WERI-Rb-1 (cell line): ENCODE results near the gene TMEM225.

ENCODE experiments used
- DNase-seq: peaks from one replicate; pipeline ENCODE4 v3.0.0-alpha.2; 2020
- H3K27ac ChIP-seq: fragments of 250-450 bp; sonication (Bioruptor Pico); 2 replicates; pipeline ENCODE4 v1.5.1; 2020; ENCODE audit warnings: mild to moderate bottlenecking, moderate library complexity
- H3K27me3 ChIP-seq: fragments of 250-450 bp; sonication (Bioruptor Pico); 2 replicates; pipeline ENCODE4 v1.5.1; 2021; ENCODE audit warnings: mild to moderate bottlenecking, low read depth, moderate library complexity; ENCODE audit not compliant: insufficient read depth, severe bottlenecking
- H3K36me3 ChIP-seq: fragments of 250-450 bp; sonication (Bioruptor Pico); 2 replicates; pipeline ENCODE4 v1.5.1; 2020; ENCODE audit warnings: mild to moderate bottlenecking, moderate library complexity
- H3K4me3 ChIP-seq: 2 replicates; pipeline ENCODE4 v1.5.1; 2011; ENCODE audit warnings: low read depth, mild to moderate bottlenecking, control low read depth, low read length
- H3K9me3 ChIP-seq: fragments of 250-450 bp; sonication (Bioruptor Pico); 2 replicates; pipeline ENCODE4 v1.5.1; 2021; ENCODE audit warnings: mild to moderate bottlenecking, moderate library complexity; ENCODE audit not compliant: severe bottlenecking
- TF ChIP-seq, protein P1 (sequence below): IDR thresholded peaks from 2 replicates; pipeline ENCODE4 v1.5.1; 2011; ENCODE audit warnings: low read depth, mild to moderate bottlenecking, control low read depth, inconsistent platforms, low read length

Gene TMEM225

DNA sequence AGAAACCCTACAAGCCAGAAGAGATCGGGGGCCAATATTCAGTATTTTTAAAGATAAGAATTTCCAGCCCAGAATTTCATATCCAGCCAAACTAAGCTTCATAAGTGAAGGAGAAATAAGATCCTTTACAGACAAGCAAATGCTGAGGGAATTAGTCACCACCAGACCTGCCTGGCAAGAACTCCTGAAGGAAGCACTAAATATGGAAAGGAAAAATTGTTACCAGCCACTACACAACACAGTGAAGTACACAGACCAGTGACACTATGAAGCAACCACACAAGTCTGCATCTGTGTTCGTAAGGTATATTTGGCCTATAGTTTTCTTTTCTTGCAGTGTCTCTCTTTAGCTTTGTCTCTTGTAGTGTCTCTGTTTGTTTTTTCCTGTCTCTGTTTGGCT is 29.0 kb downstream of the TMEM225 start:
- TF ChIP-seq, protein P1, sequence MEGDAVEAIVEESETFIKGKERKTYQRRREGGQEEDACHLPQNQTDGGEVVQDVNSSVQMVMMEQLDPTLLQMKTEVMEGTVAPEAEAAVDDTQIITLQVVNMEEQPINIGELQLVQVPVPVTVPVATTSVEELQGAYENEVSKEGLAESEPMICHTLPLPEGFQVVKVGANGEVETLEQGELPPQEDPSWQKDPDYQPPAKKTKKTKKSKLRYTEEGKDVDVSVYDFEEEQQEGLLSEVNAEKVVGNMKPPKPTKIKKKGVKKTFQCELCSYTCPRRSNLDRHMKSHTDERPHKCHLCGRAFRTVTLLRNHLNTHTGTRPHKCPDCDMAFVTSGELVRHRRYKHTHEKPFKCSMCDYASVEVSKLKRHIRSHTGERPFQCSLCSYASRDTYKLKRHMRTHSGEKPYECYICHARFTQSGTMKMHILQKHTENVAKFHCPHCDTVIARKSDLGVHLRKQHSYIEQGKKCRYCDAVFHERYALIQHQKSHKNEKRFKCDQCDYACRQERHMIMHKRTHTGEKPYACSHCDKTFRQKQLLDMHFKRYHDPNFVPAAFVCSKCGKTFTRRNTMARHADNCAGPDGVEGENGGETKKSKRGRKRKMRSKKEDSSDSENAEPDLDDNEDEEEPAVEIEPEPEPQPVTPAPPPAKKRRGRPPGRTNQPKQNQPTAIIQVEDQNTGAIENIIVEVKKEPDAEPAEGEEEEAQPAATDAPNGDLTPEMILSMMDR, result no peak
- DNase-seq, result no peak
- H3K9me3 ChIP-seq, result peaks cover 7% of the 10 kb centered on the region
- H3K27me3 ChIP-seq, result no peaks in the 10 kb centered on the region
- H3K27ac ChIP-seq, result no peak overlapping the region
- H3K36me3 ChIP-seq, result no peaks in the 10 kb centered on the region
- H3K4me3 ChIP-seq, result no peak overlapping the region

DNA sequence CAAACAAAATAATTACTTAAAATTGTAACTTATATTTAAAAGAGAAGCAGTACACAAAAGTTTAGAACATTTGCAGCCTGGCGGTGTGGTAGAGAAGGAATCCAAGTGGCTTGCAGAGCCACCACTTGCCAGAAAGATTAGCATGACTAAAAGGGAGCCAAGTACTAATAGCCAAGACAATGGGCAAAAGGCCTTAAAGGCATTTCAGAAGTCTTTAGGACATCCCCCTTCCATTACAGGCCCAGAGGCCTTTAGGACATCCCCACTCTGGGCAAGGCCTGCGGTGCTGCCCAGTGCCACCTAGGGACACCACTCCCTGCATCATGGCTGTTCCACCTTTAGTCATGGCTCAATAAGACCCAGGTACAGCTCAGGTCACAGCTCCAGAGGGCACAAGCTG is 32.4 kb downstream of the TMEM225 start:
- TF ChIP-seq, protein P1, result no peak
- no peak overlapping the region for H3K4me3 ChIP-seq
- H3K36me3 ChIP-seq, result no peaks in the 10 kb centered on the region
- H3K27ac ChIP-seq, result no peak overlapping the region
- no peaks in the 10 kb centered on the region for H3K27me3 ChIP-seq
- no peak for DNase-seq
- peaks cover 7% of the 10 kb centered on the region for H3K9me3 ChIP-seq

DNA sequence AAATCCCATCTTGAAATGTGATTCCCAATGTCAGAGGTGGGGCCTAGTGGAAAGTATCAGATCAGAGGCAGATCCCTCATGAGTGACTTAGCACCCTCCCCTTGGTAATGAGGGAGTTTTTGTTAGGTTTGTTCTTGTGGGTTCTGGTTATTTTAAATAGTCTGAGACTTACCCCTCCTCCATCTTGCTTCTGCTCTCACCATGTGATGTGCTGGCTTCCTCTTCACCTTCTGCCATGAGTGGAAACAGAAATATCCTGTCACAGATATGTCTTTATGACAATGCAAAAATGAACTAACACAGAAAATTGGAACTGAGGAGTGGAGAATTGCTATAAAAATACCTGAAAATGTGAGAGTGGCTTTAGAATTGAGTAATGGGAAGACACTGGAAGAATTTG is 33.1 kb downstream of the TMEM225 start:
- no peak overlapping the region for H3K27ac ChIP-seq

DNA sequence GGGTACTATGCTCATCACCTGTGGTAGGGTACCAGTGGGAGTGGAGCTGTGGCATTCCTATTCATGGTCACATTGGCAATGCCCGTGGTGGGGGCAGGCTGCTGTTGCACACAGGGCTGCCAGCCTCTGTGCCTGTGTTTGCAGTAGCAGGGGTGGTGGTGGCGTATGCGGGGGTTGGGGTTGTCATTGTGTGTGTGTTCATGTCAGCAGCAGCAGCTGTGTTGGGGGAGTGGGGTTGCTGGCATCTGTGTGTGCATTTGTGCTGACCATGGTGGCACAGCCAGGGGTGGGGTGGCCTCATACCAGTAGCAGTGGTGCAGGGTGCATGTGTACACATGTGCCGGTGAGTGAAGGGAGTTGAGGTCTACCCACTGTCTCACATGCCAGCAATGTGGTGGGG is 34.4 kb downstream of the TMEM225 start:
- no peaks in the 10 kb centered on the region for H3K27me3 ChIP-seq
- H3K4me3 ChIP-seq, result no peak overlapping the region

More for the DNA sequence above, 33.1 kb downstream of the TMEM225 start:
- TF ChIP-seq, protein P1, result no peak
- H3K4me3 ChIP-seq, result no peak overlapping the region
- H3K27me3 ChIP-seq, result no peaks in the 10 kb centered on the region
- DNase-seq, result no peak
- peaks cover 7% of the 10 kb centered on the region for H3K9me3 ChIP-seq
- no peaks in the 10 kb centered on the region for H3K36me3 ChIP-seq

DNA sequence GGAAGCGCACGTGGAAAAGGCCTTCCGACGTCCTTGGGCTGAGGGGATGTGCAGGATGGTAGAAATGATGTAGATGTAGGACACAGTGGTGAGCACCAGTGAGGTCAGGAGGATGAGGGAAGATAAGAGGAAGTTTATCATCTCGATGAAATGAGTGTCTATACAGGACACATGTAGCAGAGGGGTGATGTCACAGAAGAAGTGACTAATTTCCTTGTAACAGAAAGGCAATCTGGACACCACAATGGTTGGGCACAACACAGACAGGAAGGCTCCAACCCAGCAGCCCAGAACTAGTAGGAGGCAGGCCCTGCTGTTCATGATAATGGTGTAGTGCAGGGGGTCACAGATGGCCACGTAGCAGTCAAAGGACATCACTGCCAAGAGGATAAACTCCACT is 44.3 kb downstream of the TMEM225 start:
- Histone ChIP-seq H3K27me3 (no peaks in the 10 kb centered on the region), H3K27ac (no peak overlapping the region), H3K36me3 (no peaks in the 10 kb centered on the region), H3K4me3 (no peak overlapping the region), H3K9me3 (no peaks in the 10 kb centered on the region)
- TF ChIP-seq, protein P1, result no peak
- DNase-seq, result no peak

More for the DNA sequence above, 34.4 kb downstream of the TMEM225 start:
- DNase-seq, result no peak
- TF ChIP-seq, protein P1, result no peak
- Histone ChIP-seq H3K27ac (no peak overlapping the region), H3K9me3 (peaks cover 1% of the 10 kb centered on the region), H3K36me3 (no peaks in the 10 kb centered on the region)

DNA sequence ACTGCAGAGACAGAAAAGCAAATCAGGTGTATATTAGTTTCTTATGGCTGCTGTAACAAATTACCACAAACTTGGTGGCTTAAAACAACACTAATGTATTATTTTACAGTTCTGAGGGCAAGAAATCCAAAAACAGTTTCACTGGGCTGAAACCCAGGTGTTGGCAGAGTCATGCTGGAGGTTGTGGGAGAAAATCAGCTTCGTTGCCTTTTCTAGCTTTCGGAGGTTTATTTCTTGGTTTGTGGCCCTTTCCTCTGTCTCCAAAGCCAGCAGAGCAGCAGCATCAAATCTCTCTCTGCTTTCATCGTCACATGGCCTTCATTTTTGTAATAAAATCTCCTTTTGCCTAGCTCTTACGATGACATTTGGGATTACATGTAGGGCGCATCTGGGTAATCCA is 46.3 kb downstream of the TMEM225 start:
- no peak overlapping the region for H3K4me3 ChIP-seq
- H3K9me3 ChIP-seq, result no peaks in the 10 kb centered on the region
- DNase-seq, result peak; percentile 28
- no peaks in the 10 kb centered on the region for H3K36me3 ChIP-seq
- TF ChIP-seq, protein P1, result no peak
- H3K27me3 ChIP-seq, result no peaks in the 10 kb centered on the region
- no peak overlapping the region for H3K27ac ChIP-seq
